HEK293 (cell line): ENCODE data around the gene PRSS22.

Source experiments
- CTCF ChIA-PET: fragments of 350-600 bp; formaldehyde crosslinking; extraction: SDS; loops from one replicate; lab custom pipeline; 2021; ENCODE audit warnings: antibody characterized with exemption; lab: Yijun Ruan, JAX
- POLR2A ChIA-PET: fragments of 300-600 bp; formaldehyde crosslinking; extraction: SDS; loops from one replicate; lab custom pipeline; 2020; ENCODE audit warnings: antibody characterized with exemption, inconsistent platforms; lab: Yijun Ruan, JAX
- H3K27ac ChIP-seq: fragments of 200-500 bp; sonication (Bioruptor generic); 2 replicates; pipeline ENCODE4 v1.5.1; 2014; ENCODE audit warnings: low read depth, low read length, control low read depth, inconsistent platforms; ENCODE audit errors: extremely low read depth
- H3K36me3 ChIP-seq, 2 experiments: fragments of 200-500 bp in 1 of 2; sonication (Bioruptor generic) in 1 of 2; 1 replicate in 1 of 2; 2 replicates in 1 of 2; pipeline ENCODE4 v1.5.1; 2014 to 2017; ENCODE audit warnings: inconsistent platforms in 2 of 2, low read length in 2 of 2; ENCODE audit not compliant: control insufficient read depth in 2 of 2, insufficient read depth in 1 of 2
- H3K4me1 ChIP-seq: fragments of 200-500 bp; sonication (Bioruptor generic); 2 replicates; pipeline ENCODE4 v1.5.1; 2014; ENCODE audit warnings: mild to moderate bottlenecking, low read length, inconsistent platforms; ENCODE audit not compliant: control insufficient read depth, insufficient read depth
- H3K4me3 ChIP-seq: 2 replicates; pipeline ENCODE4 v1.5.1; 2011; ENCODE audit warnings: low read depth, mild to moderate bottlenecking, control low read depth, low read length, moderate library complexity
- H3K9me3 ChIP-seq: fragments of 200-500 bp; sonication (Bioruptor generic); 2 replicates; pipeline ENCODE4 v1.5.1; 2014; ENCODE audit warnings: low read depth, low read length, inconsistent platforms; ENCODE audit not compliant: control insufficient read depth, insufficient read depth
- ATF2 ChIP-seq: fragments of 450-650 bp; formaldehyde crosslinking; IDR thresholded peaks from 2 replicates; pipeline ENCODE4 v1.5.1; 2016; ENCODE audit warnings: missing biosample characterization, missing genetic modification characterization, low read depth
- GFI1B ChIP-seq: fragments of 450-650 bp; formaldehyde crosslinking; IDR thresholded peaks from 2 replicates; pipeline ENCODE4 v1.5.1; 2016; ENCODE audit warnings: missing biosample characterization, missing genetic modification characterization
- MEIS1 ChIP-seq: sonication (generic); formaldehyde crosslinking; IDR thresholded peaks from 2 replicates; pipeline ENCODE4 v1.8.1; 2022; ENCODE audit warnings: missing genetic modification reagents, mild to moderate bottlenecking, borderline replicate concordance
- MZF1 ChIP-seq: fragments of 450-650 bp; formaldehyde crosslinking; IDR thresholded peaks from 2 replicates; pipeline ENCODE4 v1.5.1; 2017; ENCODE audit warnings: missing biosample characterization, missing genetic modification characterization, borderline replicate concordance
- PRDM4 ChIP-seq: fragments of 450-650 bp; formaldehyde crosslinking; IDR thresholded peaks from 2 replicates; pipeline ENCODE4 v1.5.1; 2017; ENCODE audit warnings: missing biosample characterization, missing genetic modification characterization
- ZFP3 ChIP-seq: fragments of 450-650 bp; formaldehyde crosslinking; IDR thresholded peaks from 2 replicates; pipeline ENCODE4 v1.5.1; 2016; ENCODE audit warnings: low read depth, missing biosample characterization, missing genetic modification characterization
- ZNF114 ChIP-seq: fragments of 450-650 bp; formaldehyde crosslinking; IDR thresholded peaks from 2 replicates; pipeline ENCODE4 v1.5.0; 2017; ENCODE audit warnings: missing biosample characterization, missing genetic modification characterization
- ZNF174 ChIP-seq: fragments of 450-650 bp; formaldehyde crosslinking; IDR thresholded peaks from 2 replicates; pipeline ENCODE4 v1.5.0; 2017; ENCODE audit warnings: missing biosample characterization, mild to moderate bottlenecking, missing genetic modification characterization
- ZNF274 ChIP-seq, 2 experiments: fragments of 200-500 bp in 1 of 2; fragments of 450-650 bp in 1 of 2; sonication (Bioruptor generic) in 1 of 2; formaldehyde crosslinking in 1 of 2; IDR thresholded peaks; 2 replicates each; pipeline versions ENCODE4 v1.5.1 to v1.6.1; 2014 to 2016; ENCODE audit warnings: borderline replicate concordance in 1 of 2, inconsistent platforms in 1 of 2, low read length in 1 of 2, missing biosample characterization in 1 of 2, missing genetic modification characterization in 1 of 2
- ZNF302 ChIP-seq: fragments of 450-650 bp; formaldehyde crosslinking; IDR thresholded peaks from 2 replicates; pipeline ENCODE4 v1.5.1; 2016; ENCODE audit warnings: missing biosample characterization, missing genetic modification characterization, low read depth
- ZNF341 ChIP-seq: fragments of 450-650 bp; formaldehyde crosslinking; IDR thresholded peaks from 2 replicates; pipeline ENCODE4; 2016; ENCODE audit warnings: low read depth, missing biosample characterization, missing genetic modification characterization
- ZNF391 ChIP-seq: fragments of 450-650 bp; formaldehyde crosslinking; IDR thresholded peaks from 2 replicates; pipeline ENCODE4 v1.5.1; 2016; ENCODE audit warnings: low read depth, missing biosample characterization, missing genetic modification characterization, borderline replicate concordance
- ZNF558 ChIP-seq: fragments of 450-650 bp; formaldehyde crosslinking; IDR thresholded peaks from 2 replicates; pipeline ENCODE4 v1.5.1; 2016; ENCODE audit warnings: missing biosample characterization, missing genetic modification characterization
- ZNF596 ChIP-seq: fragments of 450-650 bp; IDR thresholded peaks from 2 replicates; pipeline ENCODE4 v1.5.0; 2018; ENCODE audit warnings: missing biosample characterization, mild to moderate bottlenecking, missing genetic modification characterization, moderate library complexity
- ZNF623 ChIP-seq: fragments of 450-650 bp; formaldehyde crosslinking; IDR thresholded peaks from 2 replicates; pipeline ENCODE4 v1.5.1; 2016; ENCODE audit warnings: missing biosample characterization, missing genetic modification characterization
- ZNF654 ChIP-seq: fragments of 450-650 bp; formaldehyde crosslinking; IDR thresholded peaks from 2 replicates; pipeline ENCODE4 v1.5.1; 2016; ENCODE audit warnings: low read depth, missing biosample characterization, missing genetic modification characterization
- ZNF76 ChIP-seq: fragments of 450-650 bp; formaldehyde crosslinking; IDR thresholded peaks from 2 replicates; pipeline ENCODE4; 2016; ENCODE audit warnings: low read depth, missing biosample characterization, missing genetic modification characterization, borderline replicate concordance
- ZSCAN4 ChIP-seq: fragments of 450-650 bp; formaldehyde crosslinking; IDR thresholded peaks from 2 replicates; pipeline ENCODE4 v1.5.1; 2017; ENCODE audit warnings: missing biosample characterization, missing genetic modification characterization
- TF ChIP-seq, protein P1 (sequence below): fragments of 450-650 bp; formaldehyde crosslinking; IDR thresholded peaks from 2 replicates; pipeline ENCODE4 v1.5.0; 2017; ENCODE audit warnings: missing biosample characterization, missing genetic modification characterization, borderline replicate concordance
- TF ChIP-seq, protein P2 (sequence below): fragments of 450-650 bp; IDR thresholded peaks from 2 replicates; pipeline ENCODE4 v1.5.1; 2018; ENCODE audit warnings: missing biosample characterization, missing genetic modification characterization
- TF ChIP-seq, protein P3 (sequence below): IDR thresholded peaks from 2 replicates; pipeline ENCODE4 v1.6.1; 2011; ENCODE audit warnings: mild to moderate bottlenecking, low read depth, low read length, borderline replicate concordance
- TF ChIP-seq, protein P4 (sequence below): fragments of 450-650 bp; formaldehyde crosslinking; IDR thresholded peaks from 2 replicates; pipeline ENCODE4 v1.5.1; 2016; ENCODE audit warnings: missing biosample characterization, missing genetic modification characterization

Gene PRSS22

GRCh38 chr16:2867661-2867986, 9.7 kb upstream of the PRSS22 start:
- H3K4me1 ChIP-seq: no peaks in the 10 kb centered on the region
- ChIA-PET POLR2A (interaction anchor here (0.7 to 2.0 kb wide), 12 partner anchors 13 to 194 kb away, joined by 3 to 18 read pairs (median 6); partner anchors contain the start of genes ELOB, FLYWCH1, FLYWCH2 and KCTD5), CTCF (interaction anchor here (0.7 to 1.9 kb wide), 32 partner anchors 14 to 218 kb away, joined by 3 to 25 read pairs (median 5); partner anchors contain the start of genes ELOB, FLYWCH2, KCTD5 and PRSS27)
- H3K27ac ChIP-seq: peak overlapping the region; percentile 67
- H3K4me3 ChIP-seq: peak overlapping the region; percentile 68
- TF ChIP-seq ZNF391 (tag by site-specific recombination) (no peak), GFI1B (tag by site-specific recombination) (no peak), ZNF341 (tag by site-specific recombination) (no peak), PRDM4 (no peak), MZF1 (tag by site-specific recombination) (no peak), ZNF174 (tag by site-specific recombination) (no peak), ATF2 (no peak), ZNF558 (tag by site-specific recombination) (no peak), ZNF274 (IDR thresholded peaks at IDR 0.05; ENCODE audit: low read length) (no peak), ZNF274 (tag by site-specific recombination; IDR thresholded peaks at IDR 0.05; ENCODE audit: borderline replicate concordance) (no peak), ZNF114 (tag by site-specific recombination) (no peak), ZNF596 (no peak), ZNF76 (no peak)
- H3K36me3 ChIP-seq: no peaks in the 10 kb centered on the region
- H3K9me3 ChIP-seq: no peaks in the 10 kb centered on the region

- H3K27ac ChIP-seq: no peak overlapping the region
- H3K9me3 ChIP-seq: no peaks in the 10 kb centered on the region
- no peak overlapping the region for H3K4me3 ChIP-seq
- ChIA-PET POLR2A (no interaction called here), CTCF (interaction anchor here (0.8 to 4.0 kb wide), 2 partner anchors 22 to 27 kb away, joined by 4 to 16 read pairs; no protein-coding TSS in a partner anchor)
- no peaks in the 10 kb centered on the region for H3K4me1 ChIP-seq
- no peaks in the 10 kb centered on the region for H3K36me3 ChIP-seq
- TF ChIP-seq ZSCAN4 (tag by site-specific recombination): no peak
- TF ChIP-seq ZNF302 (tag by site-specific recombination): no peak
- TF ChIP-seq, protein P1, sequence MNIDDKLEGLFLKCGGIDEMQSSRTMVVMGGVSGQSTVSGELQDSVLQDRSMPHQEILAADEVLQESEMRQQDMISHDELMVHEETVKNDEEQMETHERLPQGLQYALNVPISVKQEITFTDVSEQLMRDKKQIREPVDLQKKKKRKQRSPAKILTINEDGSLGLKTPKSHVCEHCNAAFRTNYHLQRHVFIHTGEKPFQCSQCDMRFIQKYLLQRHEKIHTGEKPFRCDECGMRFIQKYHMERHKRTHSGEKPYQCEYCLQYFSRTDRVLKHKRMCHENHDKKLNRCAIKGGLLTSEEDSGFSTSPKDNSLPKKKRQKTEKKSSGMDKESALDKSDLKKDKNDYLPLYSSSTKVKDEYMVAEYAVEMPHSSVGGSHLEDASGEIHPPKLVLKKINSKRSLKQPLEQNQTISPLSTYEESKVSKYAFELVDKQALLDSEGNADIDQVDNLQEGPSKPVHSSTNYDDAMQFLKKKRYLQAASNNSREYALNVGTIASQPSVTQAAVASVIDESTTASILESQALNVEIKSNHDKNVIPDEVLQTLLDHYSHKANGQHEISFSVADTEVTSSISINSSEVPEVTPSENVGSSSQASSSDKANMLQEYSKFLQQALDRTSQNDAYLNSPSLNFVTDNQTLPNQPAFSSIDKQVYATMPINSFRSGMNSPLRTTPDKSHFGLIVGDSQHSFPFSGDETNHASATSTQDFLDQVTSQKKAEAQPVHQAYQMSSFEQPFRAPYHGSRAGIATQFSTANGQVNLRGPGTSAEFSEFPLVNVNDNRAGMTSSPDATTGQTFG (tag by site-specific recombination): no peak
- TF ChIP-seq, protein P2, sequence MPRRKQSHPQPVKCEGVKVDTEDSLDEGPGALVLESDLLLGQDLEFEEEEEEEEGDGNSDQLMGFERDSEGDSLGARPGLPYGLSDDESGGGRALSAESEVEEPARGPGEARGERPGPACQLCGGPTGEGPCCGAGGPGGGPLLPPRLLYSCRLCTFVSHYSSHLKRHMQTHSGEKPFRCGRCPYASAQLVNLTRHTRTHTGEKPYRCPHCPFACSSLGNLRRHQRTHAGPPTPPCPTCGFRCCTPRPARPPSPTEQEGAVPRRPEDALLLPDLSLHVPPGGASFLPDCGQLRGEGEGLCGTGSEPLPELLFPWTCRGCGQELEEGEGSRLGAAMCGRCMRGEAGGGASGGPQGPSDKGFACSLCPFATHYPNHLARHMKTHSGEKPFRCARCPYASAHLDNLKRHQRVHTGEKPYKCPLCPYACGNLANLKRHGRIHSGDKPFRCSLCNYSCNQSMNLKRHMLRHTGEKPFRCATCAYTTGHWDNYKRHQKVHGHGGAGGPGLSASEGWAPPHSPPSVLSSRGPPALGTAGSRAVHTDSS: no peak
- no peak for TF ChIP-seq MEIS1 (CRISPR knock-in tag)
- TF ChIP-seq ZFP3 (tag by site-specific recombination): no peak
- TF ChIP-seq, protein P3, sequence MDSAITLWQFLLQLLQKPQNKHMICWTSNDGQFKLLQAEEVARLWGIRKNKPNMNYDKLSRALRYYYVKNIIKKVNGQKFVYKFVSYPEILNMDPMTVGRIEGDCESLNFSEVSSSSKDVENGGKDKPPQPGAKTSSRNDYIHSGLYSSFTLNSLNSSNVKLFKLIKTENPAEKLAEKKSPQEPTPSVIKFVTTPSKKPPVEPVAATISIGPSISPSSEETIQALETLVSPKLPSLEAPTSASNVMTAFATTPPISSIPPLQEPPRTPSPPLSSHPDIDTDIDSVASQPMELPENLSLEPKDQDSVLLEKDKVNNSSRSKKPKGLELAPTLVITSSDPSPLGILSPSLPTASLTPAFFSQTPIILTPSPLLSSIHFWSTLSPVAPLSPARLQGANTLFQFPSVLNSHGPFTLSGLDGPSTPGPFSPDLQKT: no peak
- no peak for TF ChIP-seq ZNF654 (tag by site-specific recombination)
- TF ChIP-seq ZNF623: no peak
- TF ChIP-seq, protein P4, sequence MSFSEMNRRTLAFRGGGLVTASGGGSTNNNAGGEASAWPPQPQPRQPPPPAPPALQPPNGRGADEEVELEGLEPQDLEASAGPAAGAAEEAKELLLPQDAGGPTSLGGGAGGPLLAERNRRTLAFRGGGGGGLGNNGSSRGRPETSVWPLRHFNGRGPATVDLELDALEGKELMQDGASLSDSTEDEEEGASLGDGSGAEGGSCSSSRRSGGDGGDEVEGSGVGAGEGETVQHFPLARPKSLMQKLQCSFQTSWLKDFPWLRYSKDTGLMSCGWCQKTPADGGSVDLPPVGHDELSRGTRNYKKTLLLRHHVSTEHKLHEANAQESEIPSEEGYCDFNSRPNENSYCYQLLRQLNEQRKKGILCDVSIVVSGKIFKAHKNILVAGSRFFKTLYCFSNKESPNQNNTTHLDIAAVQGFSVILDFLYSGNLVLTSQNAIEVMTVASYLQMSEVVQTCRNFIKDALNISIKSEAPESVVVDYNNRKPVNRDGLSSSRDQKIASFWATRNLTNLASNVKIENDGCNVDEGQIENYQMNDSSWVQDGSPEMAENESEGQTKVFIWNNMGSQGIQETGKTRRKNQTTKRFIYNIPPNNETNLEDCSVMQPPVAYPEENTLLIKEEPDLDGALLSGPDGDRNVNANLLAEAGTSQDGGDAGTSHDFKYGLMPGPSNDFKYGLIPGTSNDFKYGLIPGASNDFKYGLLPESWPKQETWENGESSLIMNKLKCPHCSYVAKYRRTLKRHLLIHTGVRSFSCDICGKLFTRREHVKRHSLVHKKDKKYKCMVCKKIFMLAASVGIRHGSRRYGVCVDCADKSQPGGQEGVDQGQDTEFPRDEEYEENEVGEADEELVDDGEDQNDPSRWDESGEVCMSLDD (tag by site-specific recombination): no peak
Measured at GRCh38 chr16:2866431-2866830, 8.5 kb upstream of the PRSS22 start.
